ENCODE data around the gene ACIN1. TPM values are rescaled to one million over a fixed set of nuclear protein-coding genes. Genes with fewer than 3 reads are reported as not detected.

ACIN1 gene
- total and polyA plus RNA-seq, 2 of the 13 experiments (the other 11 are each of a cell fraction or from before 2014, with no cell fraction given) = 165 to 183 TPM

GRCh38 chr14:23093991-23094665, 808 bp downstream of the ACIN1 start (continued):
- TF ChIP-seq ZNF3 (CRISPR knock-in tag; IDR thresholded peaks at IDR 0.05) (peak; percentile 14; the same call in 1 of the 2 replicates), ZFP37 (CRISPR knock-in tag; IDR thresholded peaks at IDR 0.05; ENCODE audit: borderline replicate concordance) (no peak), RELA (CRISPR knock-in tag; IDR thresholded peaks at IDR 0.05) (0 out of 2 replicates have a peak, but pooled peaks have one; percentile 1), DRAP1 (CRISPR knock-in tag; IDR thresholded peaks at IDR 0.05) (peak; percentile 81), HCFC1 (IDR thresholded peaks at IDR 0.05; ENCODE audit: low read depth, low read length) (no peak), NR2F2 (IDR thresholded peaks at IDR 0.05; ENCODE audit: borderline replicate concordance, low read depth) (no peak), ZNF256 (CRISPR knock-in tag; conservative IDR thresholded peaks at IDR 0.05) (no peak), BCLAF1 (IDR thresholded peaks at IDR 0.05) (no peak), SOX13 (IDR thresholded peaks at IDR 0.05) (no peak), SOX13 (CRISPR knock-in tag; conservative IDR thresholded peaks at IDR 0.05 in 1 of 2, IDR thresholded peaks at IDR 0.05 in 1 of 2) (peak in 1 of 2 experiments; percentile 94; a peak in 1 of 4 replicates), AHR (CRISPR knock-in tag; IDR thresholded peaks at IDR 0.05) (no peak), ZNF101 (CRISPR knock-in tag; IDR thresholded peaks at IDR 0.05; ENCODE audit: borderline replicate concordance, low read depth) (no peak), SCMH1 (CRISPR knock-in tag; IDR thresholded peaks at IDR 0.05; ENCODE audit: borderline replicate concordance) (no peak), ZBTB26 (CRISPR knock-in tag; IDR thresholded peaks at IDR 0.05; ENCODE audit: borderline replicate concordance) (no peak), ZNF451 (CRISPR knock-in tag; IDR thresholded peaks at IDR 0.05) (no peak), ZNF570 (CRISPR knock-in tag; IDR thresholded peaks at IDR 0.05; ENCODE audit: borderline replicate concordance) (no peak), ZNF75D (CRISPR knock-in tag; IDR thresholded peaks at IDR 0.05; ENCODE audit: borderline replicate concordance) (no peak), IKZF1 (IDR thresholded peaks at IDR 0.05) (peak; percentile 85; the same call in 1 of the 2 replicates), REST (IDR thresholded peaks at IDR 0.05; ENCODE audit: borderline replicate concordance in 1 of 2, low read depth in 1 of 2, low read length in 2 of 2) (0 out of 4 replicates have a peak, but pooled peaks of 1 of the 2 experiments have one; percentile 32), SIN3A (IDR thresholded peaks at IDR 0.05; ENCODE audit: borderline replicate concordance, low read depth, low read length) (peak; percentile 24; the same call in 1 of the 2 replicates), POGZ (CRISPR knock-in tag; IDR thresholded peaks at IDR 0.05) (no peak), HNRNPK (IDR thresholded peaks at IDR 0.05; ENCODE audit: low read depth, low read length, poor library complexity, severe bottlenecking) (no peak)

All from HepG2 (cell line).